ENCODE results near the gene MACROD1.
A peak's percentile ranks its signal among the peaks of the same experiment; 100 is the strongest.
"Not testable (repeated sequence)": the region's sequence is repeated elsewhere in the genome, so short reads cannot be mapped to it uniquely, and the experiment has no call there.

Gene MACROD1

DNA sequence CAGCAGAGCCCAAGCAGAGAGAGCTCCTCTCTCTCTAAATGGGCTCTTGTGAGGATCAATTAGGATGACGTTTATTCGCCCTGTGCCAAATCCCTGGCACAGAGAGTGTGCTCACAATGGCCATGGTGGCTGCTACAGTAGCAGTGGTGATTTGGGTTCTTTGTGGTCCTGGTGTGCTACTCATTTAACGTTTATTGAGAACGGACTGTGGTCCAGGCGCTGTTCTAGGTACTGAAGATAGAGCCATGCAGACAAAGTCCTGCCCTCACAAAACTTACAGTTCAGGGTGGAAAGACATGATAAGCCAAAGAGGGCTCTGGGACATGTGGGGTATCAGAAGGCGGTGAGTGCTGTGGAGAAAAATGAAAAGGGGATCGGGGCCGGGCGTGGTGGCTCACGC, 174.4 kb downstream of the MACROD1 start:
- no peak for DNase-seq

GRCh38 chr11:63986932-63987513, 178.9 kb downstream of the MACROD1 start:
- DNase-seq = no peak

DNA sequence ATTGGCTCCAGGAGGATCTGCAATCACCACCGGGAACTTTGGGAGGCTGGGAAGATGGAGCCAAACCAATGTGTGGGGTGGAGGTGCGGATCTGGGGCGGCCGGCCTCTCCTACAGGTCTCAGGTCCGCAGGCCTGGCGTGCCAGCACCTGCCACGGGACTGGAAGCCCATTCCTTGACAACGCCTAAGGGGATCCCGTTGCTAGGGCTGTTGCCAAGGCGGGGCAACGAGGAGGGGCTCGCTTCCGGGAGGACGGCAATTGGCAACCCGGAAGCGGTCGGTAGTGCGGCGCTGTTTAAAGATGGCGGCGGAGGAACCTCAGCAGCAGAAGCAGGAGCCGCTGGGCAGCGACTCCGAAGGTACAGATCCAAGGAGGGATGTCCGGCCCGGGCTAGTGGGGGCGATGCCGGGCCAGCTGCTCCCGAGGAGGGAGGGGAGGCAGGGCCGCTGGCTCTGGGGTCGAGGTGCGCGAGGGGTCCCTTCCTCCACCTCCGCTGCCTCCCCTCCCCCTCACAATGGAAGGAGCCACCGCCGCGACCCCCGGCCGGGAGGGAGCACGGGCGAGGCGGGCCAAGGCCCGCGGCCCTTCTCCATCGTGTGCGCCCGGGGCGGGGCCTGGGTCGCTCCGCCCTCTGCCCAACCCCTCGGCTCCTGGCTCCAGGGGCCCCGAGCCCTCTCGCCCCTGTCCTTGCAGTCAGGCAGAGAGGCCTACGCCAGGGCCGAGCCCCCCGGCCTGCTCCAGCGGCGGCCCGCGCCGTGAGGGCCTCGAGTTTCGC, 179.6 kb downstream of the MACROD1 start, which contains the start of gene OTUB1:
OTUB1 (plus strand) TSS at position 283 of the 776 bp plus-strand sequence; CDS start at position 302, 19 bp downstream.
- peak; percentile 98 for DNase-seq

DNA sequence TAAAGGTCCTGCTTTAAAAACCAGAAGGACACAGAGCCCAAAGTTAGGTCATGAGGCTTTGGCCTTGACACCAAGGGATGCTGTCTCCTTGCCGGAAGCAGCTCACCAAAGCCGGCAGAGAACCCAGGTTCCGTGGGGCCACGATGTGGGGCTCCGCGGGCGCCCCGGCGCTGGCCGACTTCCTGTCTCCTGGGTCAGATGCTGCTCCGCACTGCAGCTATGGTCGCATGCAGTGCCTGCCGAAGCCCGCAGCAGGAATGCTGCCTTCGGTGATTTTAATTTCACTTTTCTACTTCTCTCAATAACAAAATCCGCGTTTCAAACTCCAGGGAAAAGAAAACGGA, 180.1 kb downstream of the MACROD1 start:
- DNase-seq = peak; percentile 73

DNA sequence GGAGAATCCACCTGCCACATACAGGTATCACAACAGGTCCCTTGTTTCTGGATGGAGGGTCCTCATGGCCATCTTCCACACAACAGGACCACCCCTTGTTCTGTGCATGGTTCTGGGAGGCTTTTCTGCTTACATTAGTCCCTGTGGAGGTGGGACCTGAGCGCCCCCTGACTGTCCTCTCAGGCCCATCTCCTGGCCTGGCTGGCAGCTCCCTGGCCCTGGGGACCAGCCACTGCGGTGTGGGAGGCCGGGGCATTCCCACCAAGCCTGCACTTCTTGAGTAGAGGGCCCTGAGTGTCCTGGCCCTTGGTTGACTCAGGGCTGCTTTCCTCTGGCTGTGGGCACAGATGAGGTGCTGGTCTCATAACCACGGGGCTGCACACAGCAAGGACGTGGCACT, 186.5 kb downstream of the MACROD1 start:
- DNase-seq = no peak

DNA sequence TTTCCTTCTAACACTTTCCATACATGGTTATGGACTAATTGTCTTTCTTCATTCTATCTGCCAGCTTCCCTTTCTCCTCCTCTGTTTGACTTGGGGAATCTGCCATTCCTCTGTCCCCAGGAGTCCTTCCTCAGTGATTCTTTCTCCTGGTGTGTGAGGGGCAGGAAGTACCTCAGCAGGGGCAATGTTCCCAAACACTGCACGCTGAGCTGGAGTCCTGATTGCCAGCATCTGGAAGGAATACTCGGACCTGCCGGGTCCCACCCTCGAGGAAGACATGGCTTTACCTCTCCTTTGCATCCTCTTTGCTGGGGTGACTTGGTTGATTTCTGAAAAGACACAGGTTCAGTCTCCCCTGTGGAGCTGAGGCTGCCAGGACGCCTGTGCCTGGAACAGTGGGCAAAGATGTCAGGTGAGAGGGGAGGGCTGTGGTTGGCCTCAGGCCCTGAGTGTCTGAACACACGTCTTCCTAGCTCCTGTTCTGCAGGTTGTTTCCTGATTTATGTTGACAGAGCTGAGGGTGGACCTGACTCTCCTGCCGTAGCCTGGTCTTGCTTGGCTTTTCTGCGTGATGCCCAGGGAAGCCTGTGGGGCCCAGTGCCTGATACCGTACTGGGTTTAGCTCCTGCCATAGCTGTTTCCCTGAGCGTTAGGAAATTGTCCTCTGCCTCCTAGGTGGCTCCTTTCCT, 187.2 kb downstream of the MACROD1 start:
- DNase-seq = no peak

DNA sequence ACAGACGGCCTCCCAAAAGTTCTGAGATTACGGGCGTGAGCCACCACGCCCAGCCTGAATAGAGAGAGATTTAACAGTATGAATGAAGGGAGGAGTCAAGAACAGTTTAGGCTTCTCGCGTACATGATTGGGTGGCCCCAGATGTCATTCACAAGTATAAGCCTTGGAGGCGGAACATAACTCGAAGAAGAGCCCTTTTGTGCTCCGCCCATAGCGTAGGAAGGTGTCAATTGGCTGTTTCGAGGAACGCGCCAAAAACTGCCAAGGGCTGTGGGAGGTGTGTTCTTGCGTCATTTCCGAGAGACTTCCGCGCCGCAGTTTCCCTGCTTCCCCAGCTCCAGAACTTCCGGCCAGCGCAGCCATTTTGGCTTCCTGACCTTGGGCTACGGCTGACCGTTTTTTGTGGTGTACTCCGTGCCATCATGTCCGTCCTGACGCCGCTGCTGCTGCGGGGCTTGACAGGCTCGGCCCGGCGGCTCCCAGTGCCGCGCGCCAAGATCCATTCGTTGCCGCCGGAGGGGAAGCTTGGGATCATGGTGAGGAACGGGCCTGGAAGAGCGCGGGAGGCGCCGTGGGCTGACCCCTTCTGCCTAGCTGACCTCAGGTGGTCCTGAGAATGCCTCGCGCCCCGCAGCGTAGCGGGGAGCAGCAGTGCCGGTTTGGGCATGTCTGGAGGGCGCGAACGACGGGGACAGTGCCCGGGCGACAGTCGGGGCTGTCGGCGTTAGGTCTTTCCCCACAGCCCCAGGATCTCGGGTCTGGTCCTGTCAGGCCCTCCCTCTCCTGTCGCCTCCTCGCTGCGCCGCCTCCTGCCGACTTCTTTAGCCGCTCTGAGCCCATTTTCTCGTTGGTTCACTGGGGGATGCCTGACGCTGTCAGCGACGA, 191.4 kb downstream of the MACROD1 start, which contains the start of gene COX8A:
COX8A (plus strand) TSS at position 362 of the 885 bp plus-strand sequence; CDS start at position 423, 61 bp downstream.
- peak; percentile 100 for DNase-seq

GRCh38 chr11:63973912-63974258, 192.0 kb downstream of the MACROD1 start:
- not testable (repeated sequence) for DNase-seq

DNA sequence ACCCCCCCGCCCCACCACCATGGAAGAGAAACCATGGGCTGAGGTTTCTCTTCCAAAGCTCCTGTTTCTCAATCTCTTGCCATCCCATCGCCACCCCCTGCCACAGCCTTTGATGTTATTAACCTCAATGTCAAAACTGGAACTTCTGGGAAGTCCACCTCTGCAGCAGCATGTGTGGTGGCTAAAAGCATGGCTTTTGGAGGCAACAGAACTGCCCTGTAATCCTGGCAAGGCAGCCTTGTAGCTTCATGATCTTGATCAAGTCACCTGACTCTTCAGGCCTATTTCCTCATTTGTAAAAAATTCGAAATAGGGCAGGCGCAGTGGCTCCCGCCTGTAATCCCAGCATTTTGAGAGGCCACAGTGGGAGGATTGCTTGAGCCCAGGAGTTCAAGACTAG, 195.0 kb downstream of the MACROD1 start:
- no peak for DNase-seq

DNA sequence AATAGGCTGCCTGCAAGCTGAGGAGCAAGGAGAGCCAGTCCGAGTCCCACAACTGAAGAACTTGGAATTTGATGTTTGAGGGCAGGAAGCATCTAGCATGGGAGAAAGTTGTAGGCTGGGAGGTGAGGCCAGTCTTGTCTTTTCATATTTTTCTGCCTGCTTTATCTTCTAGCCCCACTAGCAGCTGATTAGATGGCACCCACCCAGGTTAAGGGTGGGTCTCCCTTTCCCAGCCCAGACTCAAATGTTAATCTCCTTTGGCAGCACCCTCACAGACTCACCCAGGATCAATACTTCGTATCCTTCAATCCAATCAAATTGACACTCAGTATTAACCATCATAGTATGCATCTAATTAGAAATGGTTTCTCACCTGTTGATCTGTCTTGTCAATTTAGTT, 196.5 kb downstream of the MACROD1 start:
- DNase-seq = no peak

GRCh38 chr11:63966444-63966843, 199.5 kb downstream of the MACROD1 start:
- DNase-seq = no peak

DNA sequence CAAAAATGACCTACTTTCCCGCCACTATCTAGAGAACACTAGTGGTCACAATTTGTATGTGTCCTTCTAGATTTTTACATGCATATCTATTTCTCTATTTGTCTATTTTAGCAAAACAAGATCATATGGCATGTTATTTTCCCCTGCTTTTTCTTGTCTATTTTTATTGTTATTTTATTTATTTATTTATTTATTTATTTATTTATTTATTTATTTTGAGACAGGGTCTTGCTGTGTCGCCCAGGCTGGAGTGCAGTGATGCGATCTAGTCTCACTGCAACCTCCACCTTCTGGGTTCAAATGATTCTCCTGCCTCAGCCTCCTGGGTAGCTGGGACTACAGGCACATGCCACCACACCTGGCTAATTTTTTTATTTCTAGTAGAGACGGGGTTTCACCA, 202.0 kb downstream of the MACROD1 start:
- DNase-seq = not testable (repeated sequence)

DNA sequence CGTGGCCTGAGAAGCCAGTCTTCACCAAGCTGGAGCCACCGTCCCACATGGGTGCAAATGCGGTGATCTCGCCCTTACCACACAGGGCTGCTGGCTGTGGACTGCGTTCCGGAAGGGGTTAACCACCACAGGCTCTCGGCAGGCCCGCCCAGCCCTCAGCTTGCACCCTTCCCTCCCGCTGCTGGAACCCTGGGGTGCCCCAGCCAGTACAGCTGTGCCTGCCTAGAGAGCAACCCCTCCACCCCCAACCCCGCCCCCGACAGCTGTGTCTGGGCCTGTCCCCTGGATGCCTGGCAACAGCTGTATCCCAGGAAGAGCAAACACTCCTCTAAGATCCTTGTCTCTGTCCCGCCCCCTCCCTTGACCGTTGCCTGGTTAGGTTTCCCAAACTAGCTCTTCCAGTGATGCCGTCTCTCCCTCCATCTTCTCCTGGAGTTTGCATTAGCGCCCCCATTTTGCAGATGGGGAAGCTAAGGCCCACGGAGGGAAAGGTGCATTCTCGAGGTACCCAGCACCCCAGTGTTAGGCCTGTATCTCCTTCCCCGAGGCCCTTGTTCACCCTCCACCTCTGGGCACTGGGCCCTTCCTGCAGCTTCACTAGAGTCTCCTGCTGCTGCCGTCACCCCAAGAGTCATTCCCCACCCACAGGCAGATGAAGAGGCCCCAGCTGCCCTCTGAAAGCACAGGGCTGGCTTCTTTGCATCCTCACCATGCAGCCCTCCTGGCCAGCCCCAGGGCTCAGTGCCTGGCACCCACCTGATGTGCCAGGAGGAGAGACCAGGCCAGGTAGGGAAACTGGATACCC, 204.1 kb downstream of the MACROD1 start:
- peak; percentile 83 for DNase-seq

- no peak for DNase-seq
Observed at GRCh38 chr11:63958008-63958407, 207.9 kb downstream of the MACROD1 start.

DNA sequence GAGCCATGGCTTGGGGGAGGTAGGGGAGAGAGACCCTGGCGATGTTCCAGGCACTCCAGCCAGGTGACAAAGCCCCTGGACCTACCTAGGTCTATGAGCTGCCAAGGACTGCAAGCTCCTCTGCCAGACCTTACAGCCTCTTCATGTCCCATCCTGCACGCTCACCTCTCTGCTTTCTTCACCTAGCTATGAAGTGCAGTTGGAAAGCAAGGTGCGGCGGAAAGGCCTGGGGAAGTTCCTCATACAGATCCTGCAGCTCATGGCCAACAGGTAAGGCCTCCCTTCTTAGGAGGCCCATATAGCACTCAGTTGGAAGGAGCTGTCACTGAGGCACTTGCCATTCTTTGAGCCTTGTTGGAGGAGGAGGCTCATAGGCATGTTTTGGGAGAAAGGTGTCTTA, 213.3 kb downstream of the MACROD1 start:
- no peak for DNase-seq

GRCh38 chr11:63951779-63952536, 214.0 kb downstream of the MACROD1 start:
- no peak for DNase-seq
